Tibial nerve (tissue), 3 donors: ENCODE measurements around the gene ECM1.

Source experiments
- CTCF ChIP-seq, 5 experiments: fragments of 200-600 bp in 3 of 5; fragments of 450-650 bp in 2 of 5; sonication (generic) in 3 of 5; IDR thresholded peaks; one replicate each; pipeline ENCODE4 v1.5.1; 2016 to 2019; ENCODE audit warnings: antibody characterized with exemption in 5 of 5, mild to moderate bottlenecking in 3 of 5, moderate library complexity in 2 of 5
- POLR2A ChIP-seq, 2 donors: fragments of 450-650 bp; IDR thresholded peaks; one replicate each; pipeline ENCODE4 v1.6.1; 2017; ENCODE audit warnings: antibody characterized with exemption in 2 of 2, mild to moderate bottlenecking in 2 of 2, moderate library complexity in 2 of 2

- no peak for TF ChIP-seq CTCF (IDR thresholded peaks at IDR 0.05)
- no peak for TF ChIP-seq POLR2A (IDR thresholded peaks at IDR 0.05)
These were observed 38.6 kb upstream of the ECM1 start for GRCh38 chr1:150469291-150469690.
